ENCODE measurements around the gene MSRB2.
"Not testable (repeated sequence)": the region's sequence is repeated elsewhere in the genome, so short reads cannot be mapped to it uniquely, and the experiment has no call there.

The MSRB2 gene

DNA sequence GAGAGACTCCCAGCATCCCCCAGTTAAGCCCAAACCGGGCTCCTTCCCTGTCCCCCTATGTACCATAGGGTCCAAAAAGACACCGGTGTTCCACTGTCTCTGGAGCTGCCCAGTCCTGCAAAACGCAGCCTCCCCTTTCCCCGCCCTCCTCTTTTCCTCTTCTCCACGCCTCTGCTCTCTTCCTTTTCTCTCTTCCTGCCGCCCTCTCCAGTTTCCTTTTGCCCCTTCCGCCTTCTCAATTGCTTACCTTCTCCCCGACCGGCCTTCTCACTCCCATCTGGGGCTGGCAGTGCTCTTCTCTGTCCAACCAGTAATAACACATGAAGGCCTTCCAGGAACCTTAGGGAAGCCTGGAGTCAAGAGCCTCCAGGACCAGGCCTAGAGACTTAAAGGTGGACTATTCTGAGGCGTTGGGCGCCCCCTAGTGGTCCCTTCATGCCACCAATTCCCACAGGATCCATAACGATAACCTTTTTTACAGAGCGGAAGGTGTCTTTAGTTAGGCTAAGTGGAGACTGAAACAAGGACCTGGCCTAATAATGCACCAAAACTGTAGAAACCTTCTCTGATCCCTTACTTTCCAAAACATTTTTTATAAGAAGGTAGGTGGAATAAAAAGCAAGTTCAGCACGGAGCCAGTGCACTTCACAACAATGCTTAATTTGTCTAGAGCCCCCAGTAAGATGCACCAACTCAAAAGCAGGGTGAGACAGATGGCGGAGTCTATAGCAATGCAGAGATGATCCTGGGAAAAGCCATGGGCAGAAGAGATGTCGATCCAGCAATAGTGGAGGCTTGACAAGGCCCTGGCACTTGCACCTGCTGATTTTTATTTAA, 27.2 kb upstream of the MSRB2 start:
- Mint-ChIP-seq H3K9me3 (no peaks in the 10 kb centered on the region), H3K27ac (no peak overlapping the region), H3K36me3 (ENCODE audit: low read depth) (no peaks in the 10 kb centered on the region), H3K27me3 (ENCODE audit: low read depth, poor library complexity) (no peaks in the 10 kb centered on the region), H3K4me3 (no peak overlapping the region), H3K4me1 (peaks cover 63% of the 10 kb centered on the region)
- TF ChIP-seq, protein P1, sequence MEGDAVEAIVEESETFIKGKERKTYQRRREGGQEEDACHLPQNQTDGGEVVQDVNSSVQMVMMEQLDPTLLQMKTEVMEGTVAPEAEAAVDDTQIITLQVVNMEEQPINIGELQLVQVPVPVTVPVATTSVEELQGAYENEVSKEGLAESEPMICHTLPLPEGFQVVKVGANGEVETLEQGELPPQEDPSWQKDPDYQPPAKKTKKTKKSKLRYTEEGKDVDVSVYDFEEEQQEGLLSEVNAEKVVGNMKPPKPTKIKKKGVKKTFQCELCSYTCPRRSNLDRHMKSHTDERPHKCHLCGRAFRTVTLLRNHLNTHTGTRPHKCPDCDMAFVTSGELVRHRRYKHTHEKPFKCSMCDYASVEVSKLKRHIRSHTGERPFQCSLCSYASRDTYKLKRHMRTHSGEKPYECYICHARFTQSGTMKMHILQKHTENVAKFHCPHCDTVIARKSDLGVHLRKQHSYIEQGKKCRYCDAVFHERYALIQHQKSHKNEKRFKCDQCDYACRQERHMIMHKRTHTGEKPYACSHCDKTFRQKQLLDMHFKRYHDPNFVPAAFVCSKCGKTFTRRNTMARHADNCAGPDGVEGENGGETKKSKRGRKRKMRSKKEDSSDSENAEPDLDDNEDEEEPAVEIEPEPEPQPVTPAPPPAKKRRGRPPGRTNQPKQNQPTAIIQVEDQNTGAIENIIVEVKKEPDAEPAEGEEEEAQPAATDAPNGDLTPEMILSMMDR (IDR thresholded peaks at IDR 0.05) = peak; percentile 84
- peak; percentile 83 for DNase-seq

DNA sequence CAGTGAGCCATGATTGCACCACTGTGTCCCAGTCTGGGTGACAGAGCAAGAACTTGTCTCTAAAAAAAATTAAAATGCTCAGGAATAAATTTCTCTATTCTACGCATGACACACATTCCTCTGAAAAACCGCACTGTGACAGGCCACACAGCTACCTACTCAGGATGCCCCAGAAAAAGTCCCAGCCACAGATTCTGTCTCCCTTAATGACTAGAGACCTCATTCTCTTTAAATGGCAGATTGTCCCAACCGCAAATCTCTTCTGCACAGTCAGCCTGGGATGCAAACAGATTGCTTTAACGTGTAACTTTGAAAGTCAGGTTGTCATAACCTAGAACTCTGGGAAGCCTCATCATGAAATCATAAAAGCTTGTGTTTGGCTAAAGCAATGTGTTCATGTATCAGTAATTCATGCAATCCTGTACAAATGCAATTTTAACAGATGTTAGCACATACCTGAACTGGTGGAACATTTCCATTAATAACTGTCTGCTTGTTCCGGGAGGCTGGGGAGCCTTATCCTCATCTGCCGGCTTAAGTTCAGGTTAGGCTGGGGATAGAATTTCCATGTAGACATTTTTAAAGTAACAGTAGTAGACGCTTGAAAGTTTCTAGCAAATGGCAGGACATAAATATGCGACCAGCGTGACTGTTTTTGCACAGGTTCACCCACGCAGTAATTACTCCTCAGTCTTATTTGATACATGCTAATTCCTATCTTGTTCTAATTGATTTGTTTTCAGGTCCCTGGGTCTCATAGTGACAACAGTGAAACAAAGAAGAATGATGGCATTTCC, 26.2 kb upstream of the MSRB2 start:
- peaks cover 57% of the 10 kb centered on the region for H3K4me1 Mint-ChIP-seq
- no peaks in the 10 kb centered on the region for H3K9me3 Mint-ChIP-seq
- peak overlapping the region; percentile 70 for H3K27ac Mint-ChIP-seq
- DNase-seq = no peak
- H3K27me3 Mint-ChIP-seq (ENCODE audit: low read depth, poor library complexity) = no peaks in the 10 kb centered on the region
- no peaks in the 10 kb centered on the region for H3K36me3 Mint-ChIP-seq (ENCODE audit: low read depth)
- H3K4me3 Mint-ChIP-seq = peak overlapping the region; percentile 4
- TF ChIP-seq, protein P1 (IDR thresholded peaks at IDR 0.05) = no peak

DNA sequence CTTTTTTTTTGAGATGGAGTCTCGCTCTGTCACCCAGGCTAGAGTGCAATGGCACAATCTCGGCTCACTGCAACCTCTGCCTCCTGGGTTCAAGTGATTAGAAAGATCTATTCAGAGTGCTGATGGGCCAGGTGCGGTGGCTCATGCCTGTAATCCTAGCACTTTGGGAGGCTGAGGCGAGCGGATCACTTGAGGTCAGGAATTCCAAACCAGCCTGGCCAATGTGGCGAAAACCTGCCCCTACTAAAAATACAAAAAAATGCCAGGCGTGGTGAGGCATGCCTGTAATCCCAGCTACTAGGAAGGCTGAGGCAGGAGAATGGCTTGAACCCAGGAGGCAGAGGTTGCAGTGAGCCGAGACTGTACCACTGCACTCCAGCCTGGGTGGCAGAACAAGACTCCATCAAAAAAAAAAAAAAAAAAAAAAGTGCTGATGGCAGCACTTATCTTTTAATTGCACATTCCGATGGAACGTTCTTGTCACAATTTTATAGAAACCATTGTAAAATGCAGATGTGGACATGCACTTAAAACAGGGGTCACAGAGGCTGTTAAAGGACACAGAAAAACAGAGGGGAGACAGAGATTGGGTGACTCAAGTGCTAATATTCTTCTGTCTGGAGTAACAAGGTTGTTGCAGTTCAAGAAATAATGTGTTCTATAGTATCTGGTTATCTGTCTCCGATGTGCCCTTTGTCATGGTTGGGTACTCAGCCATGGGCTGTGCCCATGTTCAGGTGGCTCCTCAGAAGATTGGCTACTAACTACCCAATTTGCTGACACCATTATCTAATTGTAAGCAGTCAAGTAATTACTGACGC, 25.1 kb upstream of the MSRB2 start:
- not testable (repeated sequence) for H3K9me3 Mint-ChIP-seq; DNase-seq; H3K27me3 Mint-ChIP-seq (ENCODE audit: low read depth, poor library complexity); H3K36me3 Mint-ChIP-seq (ENCODE audit: low read depth)
- peak overlapping the region; percentile 70 for H3K27ac Mint-ChIP-seq
- H3K4me3 Mint-ChIP-seq = peak overlapping the region; percentile 38
- peaks cover 52% of the 10 kb centered on the region for H3K4me1 Mint-ChIP-seq

- TF ChIP-seq, protein P1 (IDR thresholded peaks at IDR 0.05) = no peak
- no peak for DNase-seq
- Mint-ChIP-seq H3K36me3 (ENCODE audit: low read depth) (peaks cover 15% of the 10 kb centered on the region), H3K9me3 (peaks cover 13% of the 10 kb centered on the region), H3K4me1 (peaks cover 50% of the 10 kb centered on the region), H3K4me3 (peak overlapping the region; percentile 38), H3K27ac (no peak overlapping the region), H3K27me3 (ENCODE audit: low read depth, poor library complexity) (peaks cover 4% of the 10 kb centered on the region)
Observed at GRCh38 chr10:23070913-23071218, 24.5 kb upstream of the MSRB2 start.

- not testable (repeated sequence) for H3K27me3 Mint-ChIP-seq (ENCODE audit: low read depth, poor library complexity); H3K4me3 Mint-ChIP-seq; H3K27ac Mint-ChIP-seq; DNase-seq
- Mint-ChIP-seq H3K36me3 (ENCODE audit: low read depth) (peaks cover 20% of the 10 kb centered on the region), H3K4me1 (peaks cover 60% of the 10 kb centered on the region), H3K9me3 (peaks cover 26% of the 10 kb centered on the region)
Observed at GRCh38 chr10:23072593-23072992, 22.8 kb upstream of the MSRB2 start.

DNA sequence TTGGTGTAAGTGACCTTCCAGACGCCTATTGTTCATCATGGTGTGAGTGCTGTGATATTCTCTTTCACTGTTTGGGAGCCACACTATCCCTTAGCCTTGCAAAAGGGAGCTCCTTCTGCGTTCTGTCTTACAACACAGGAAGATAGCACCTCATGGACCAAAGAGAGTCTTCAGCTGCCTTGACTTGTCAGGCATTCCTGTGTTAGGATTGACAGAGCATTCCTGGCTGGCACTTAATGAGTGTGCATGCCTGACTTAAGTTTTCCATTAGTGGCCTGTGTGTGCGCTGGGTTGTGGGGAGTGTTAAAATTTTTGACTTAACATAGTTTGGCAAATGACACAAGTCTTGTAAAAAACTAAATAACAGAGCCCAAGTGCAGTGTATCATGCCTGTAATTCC, 21.9 kb upstream of the MSRB2 start:
- Mint-ChIP-seq H3K36me3 (ENCODE audit: low read depth) (peaks cover 22% of the 10 kb centered on the region), H3K4me3 (no peak overlapping the region), H3K27me3 (ENCODE audit: low read depth, poor library complexity) (peaks cover 4% of the 10 kb centered on the region), H3K9me3 (peaks cover 30% of the 10 kb centered on the region), H3K4me1 (peaks cover 60% of the 10 kb centered on the region), H3K27ac (no peak overlapping the region)
- no peak for DNase-seq
- TF ChIP-seq, protein P1 (IDR thresholded peaks at IDR 0.05) = no peak

Data from nephron progenitor cell (in vitro differentiated cells).